ENCODE data around the gene IL19.

DNA sequence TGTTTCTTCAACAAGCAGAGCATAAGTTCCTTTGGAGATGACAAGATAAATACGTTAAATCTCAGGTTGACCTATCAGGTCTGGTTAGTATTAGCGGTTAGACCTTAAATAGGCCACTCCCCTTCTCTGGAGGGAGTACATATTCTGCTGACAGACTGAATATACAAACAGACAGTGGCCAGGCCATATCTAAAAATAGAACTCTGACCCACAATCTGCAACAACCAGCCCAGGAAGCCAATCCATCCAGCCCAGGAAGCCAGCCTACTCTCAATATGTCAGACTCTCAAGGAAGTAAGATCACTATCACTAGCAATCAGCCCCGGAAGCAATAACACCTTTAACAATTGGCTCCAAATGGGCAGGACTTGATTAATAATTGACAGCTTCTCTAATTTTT is 101.6 kb downstream of the IL19 start:
- no peak for TF ChIP-seq CTCF (IDR thresholded peaks at IDR 0.05 in 4 of 5, conservative IDR thresholded peaks at IDR 0.05 in 1 of 5)
- TF ChIP-seq POLR2A (IDR thresholded peaks at IDR 0.05) = no peak
